ENCODE results near the gene IGLON5.

DNA sequence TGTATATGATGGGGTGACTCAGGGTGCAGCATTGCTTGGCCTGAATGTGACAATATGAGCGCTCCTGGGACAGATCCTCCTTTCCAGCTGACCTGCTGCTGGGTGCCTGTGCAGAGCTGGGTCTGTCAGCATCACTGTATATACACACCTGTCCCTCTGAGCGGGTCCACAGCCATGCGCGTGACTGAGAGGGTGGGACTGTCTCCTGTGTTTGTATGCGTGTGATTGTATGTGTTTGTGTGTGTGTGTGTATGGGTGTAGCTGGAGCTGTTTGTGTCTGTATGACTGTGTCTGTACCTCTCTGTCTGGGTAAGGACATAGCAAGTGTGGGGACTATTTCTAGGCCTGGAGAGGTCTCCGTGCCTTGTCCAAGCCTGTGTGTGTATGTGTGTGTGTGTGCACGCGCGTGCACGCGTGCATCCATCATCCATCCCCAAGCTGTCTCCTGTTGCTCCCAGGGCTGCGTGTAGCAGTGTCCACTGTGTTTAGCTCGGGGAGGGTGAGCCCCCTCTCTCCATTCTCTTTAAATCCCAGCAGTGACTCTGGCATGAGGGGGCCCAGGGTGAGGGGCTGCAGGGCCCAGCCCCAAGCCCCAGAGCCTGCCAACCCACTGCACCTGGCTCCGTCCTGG, 8.3 kb downstream of the IGLON5 start:
- TF ChIP-seq, protein P1, sequence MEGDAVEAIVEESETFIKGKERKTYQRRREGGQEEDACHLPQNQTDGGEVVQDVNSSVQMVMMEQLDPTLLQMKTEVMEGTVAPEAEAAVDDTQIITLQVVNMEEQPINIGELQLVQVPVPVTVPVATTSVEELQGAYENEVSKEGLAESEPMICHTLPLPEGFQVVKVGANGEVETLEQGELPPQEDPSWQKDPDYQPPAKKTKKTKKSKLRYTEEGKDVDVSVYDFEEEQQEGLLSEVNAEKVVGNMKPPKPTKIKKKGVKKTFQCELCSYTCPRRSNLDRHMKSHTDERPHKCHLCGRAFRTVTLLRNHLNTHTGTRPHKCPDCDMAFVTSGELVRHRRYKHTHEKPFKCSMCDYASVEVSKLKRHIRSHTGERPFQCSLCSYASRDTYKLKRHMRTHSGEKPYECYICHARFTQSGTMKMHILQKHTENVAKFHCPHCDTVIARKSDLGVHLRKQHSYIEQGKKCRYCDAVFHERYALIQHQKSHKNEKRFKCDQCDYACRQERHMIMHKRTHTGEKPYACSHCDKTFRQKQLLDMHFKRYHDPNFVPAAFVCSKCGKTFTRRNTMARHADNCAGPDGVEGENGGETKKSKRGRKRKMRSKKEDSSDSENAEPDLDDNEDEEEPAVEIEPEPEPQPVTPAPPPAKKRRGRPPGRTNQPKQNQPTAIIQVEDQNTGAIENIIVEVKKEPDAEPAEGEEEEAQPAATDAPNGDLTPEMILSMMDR (IDR thresholded peaks at IDR 0.05): no peak
- no peak for TF ChIP-seq POLR2A (IDR thresholded peaks at IDR 0.05)
- no peak for TF ChIP-seq POLR2AphosphoS5 (IDR thresholded peaks at IDR 0.05)
- no peak for TF ChIP-seq EP300 (IDR thresholded peaks at IDR 0.05; ENCODE audit: low read depth)
